IPS DF 4.7 (cell line): ENCODE results near the gene RBMS3.
"Not testable (repeated sequence)": the region's sequence is repeated elsewhere in the genome, so short reads cannot be mapped to it uniquely, and the experiment has no call there.

ENCODE experiments used
- DNase-seq: peaks from one replicate; pipeline ENCODE4 v3.0.0-alpha.2; 2013; ENCODE audit warnings: low spot score; ENCODE audit errors: extremely low read depth

The RBMS3 gene

GRCh38 chr3:30003741-30004140, 722.9 kb downstream of the RBMS3 start:
- no peak for DNase-seq

- no peak for DNase-seq
These were observed 723.6 kb downstream of the RBMS3 start for GRCh38 chr3:30004481-30004880.

GRCh38 chr3:30006111-30006510, 725.2 kb downstream of the RBMS3 start:
- DNase-seq: no peak

GRCh38 chr3:30007668-30008067, 726.8 kb downstream of the RBMS3 start:
- no peak for DNase-seq

GRCh38 chr3:30011237-30011803, 730.4 kb downstream of the RBMS3 start:
- DNase-seq: no peak

GRCh38 chr3:30012941-30013543, 732.2 kb downstream of the RBMS3 start:
- DNase-seq: peak; percentile 72

GRCh38 chr3:30017901-30018300, 737.0 kb downstream of the RBMS3 start:
- DNase-seq: no peak

GRCh38 chr3:30020380-30020779, 739.5 kb downstream of the RBMS3 start:
- no peak for DNase-seq

- DNase-seq: no peak
These were observed 743.6 kb downstream of the RBMS3 start for GRCh38 chr3:30024466-30024865.

GRCh38 chr3:30026851-30027250, 746.0 kb downstream of the RBMS3 start:
- DNase-seq: no peak

- no peak for DNase-seq
These were observed 753.5 kb downstream of the RBMS3 start for GRCh38 chr3:30034246-30034991.

- no peak for DNase-seq
These were observed 755.2 kb downstream of the RBMS3 start for GRCh38 chr3:30035935-30036567.

GRCh38 chr3:30040126-30040525, 759.3 kb downstream of the RBMS3 start:
- no peak for DNase-seq

GRCh38 chr3:30041481-30041880, 760.6 kb downstream of the RBMS3 start:
- DNase-seq: not testable (repeated sequence)

- DNase-seq: peak; percentile 30
These were observed 761.5 kb downstream of the RBMS3 start for GRCh38 chr3:30042274-30042859.

- DNase-seq: no peak
These were observed 762.2 kb downstream of the RBMS3 start for GRCh38 chr3:30042916-30043555.

GRCh38 chr3:30044515-30044914, 763.6 kb downstream of the RBMS3 start:
- no peak for DNase-seq

GRCh38 chr3:30048431-30048830, 767.6 kb downstream of the RBMS3 start:
- DNase-seq: no peak

- not testable (repeated sequence) for DNase-seq
These were observed 769.2 kb downstream of the RBMS3 start for GRCh38 chr3:30050116-30050515.

GRCh38 chr3:30059240-30059639, 778.4 kb downstream of the RBMS3 start:
- DNase-seq: no peak
